Liver (tissue), 9 donors: Measurements from ENCODE around the gene PRKX. TPM values are rescaled to one million over a fixed set of nuclear protein-coding genes. Genes with fewer than 3 reads are reported as not detected.
"Not testable (repeated sequence)": the region's sequence is repeated elsewhere in the genome, so short reads cannot be mapped to it uniquely, and the experiment has no call there.

ENCODE experiments used
- DNase-seq: peaks from one replicate; pipeline ENCODE4 v3.0.0-alpha.2; 2017; ENCODE audit warnings: low spot score
- H3K27ac ChIP-seq, 2 donors: one replicate each; pipeline ENCODE4 v1.7.0; 2013; ENCODE audit warnings: inconsistent platforms in 2 of 2, low read length in 2 of 2, control low read depth in 1 of 2, low read depth in 1 of 2, mild to moderate bottlenecking in 1 of 2
- H3K27me3 ChIP-seq, 4 donors: one replicate each; pipeline versions ENCODE4 v1.6.1 to v1.7.0; 2013; ENCODE audit warnings: low read length in 3 of 4, inconsistent platforms in 1 of 4, mild to moderate bottlenecking in 1 of 4, moderate library complexity in 1 of 4; ENCODE audit not compliant: control insufficient read depth in 4 of 4, insufficient read depth in 4 of 4
- H3K36me3 ChIP-seq, 4 donors: one replicate each; pipeline versions ENCODE4 v1.6.1 to v1.7.0; 2013; ENCODE audit warnings: low read length in 3 of 4, mild to moderate bottlenecking in 3 of 4, low read depth in 1 of 4, moderate library complexity in 1 of 4; ENCODE audit not compliant: control insufficient read depth in 4 of 4, insufficient read depth in 3 of 4
- H3K4me1 ChIP-seq, 4 donors: one replicate each; pipeline versions ENCODE4 v1.6.1 to v1.7.0; 2013; ENCODE audit warnings: low read length in 3 of 4, mild to moderate bottlenecking in 3 of 4, moderate library complexity in 1 of 4; ENCODE audit not compliant: control insufficient read depth in 4 of 4, insufficient read depth in 4 of 4
- H3K4me3 ChIP-seq, 3 donors: one replicate each; pipeline versions ENCODE4 v1.6.1 to v1.7.0; 2013; ENCODE audit warnings: low read length in 3 of 3, control low read depth in 1 of 3, low read depth in 1 of 3, mild to moderate bottlenecking in 1 of 3
- H3K9ac ChIP-seq, 2 donors: one replicate each; pipeline ENCODE4 v1.7.0; 2013; ENCODE audit warnings: low read length in 2 of 2, mild to moderate bottlenecking in 2 of 2, moderate library complexity in 2 of 2, control low read depth in 1 of 2, low read depth in 1 of 2
- H3K9me3 ChIP-seq, 4 donors: one replicate each; pipeline versions ENCODE4 v1.6.1 to v1.7.0; 2013; ENCODE audit warnings: low read length in 3 of 4; ENCODE audit not compliant: control insufficient read depth in 4 of 4
- EGR1 ChIP-seq, 2 donors: IDR thresholded peaks; 2 replicates each; pipeline ENCODE4 v1.6.1; 2016 to 2018; ENCODE audit warnings: antibody characterized with exemption in 2 of 2, low read depth in 2 of 2
- FOXA1 ChIP-seq: IDR thresholded peaks from 2 replicates; pipeline ENCODE4 v1.6.1; 2016; ENCODE audit warnings: antibody characterized with exemption
- FOXA2 ChIP-seq: IDR thresholded peaks from 2 replicates; pipeline ENCODE4 v1.6.1; 2016; ENCODE audit warnings: antibody characterized with exemption
- GABPA ChIP-seq, 2 donors: IDR thresholded peaks in 1 of 2; conservative IDR thresholded peaks in 1 of 2; 2 replicates each; pipeline ENCODE4 v1.6.1; 2016; ENCODE audit warnings: antibody characterized with exemption in 2 of 2, mild to moderate bottlenecking in 1 of 2, moderate library complexity in 1 of 2
- HNF4A ChIP-seq, 2 donors: conservative IDR thresholded peaks; 2 replicates each; pipeline ENCODE4 v1.6.1; 2016; ENCODE audit warnings: antibody characterized with exemption in 2 of 2, mild to moderate bottlenecking in 2 of 2
- HNF4G ChIP-seq: IDR thresholded peaks from 2 replicates; pipeline ENCODE4 v1.6.1; 2016; ENCODE audit warnings: antibody characterized with exemption
- JUND ChIP-seq, 2 donors: IDR thresholded peaks; 2 replicates each; pipeline ENCODE4 v1.6.1; 2016; ENCODE audit warnings: antibody characterized with exemption in 2 of 2
- NR2F2 ChIP-seq: IDR thresholded peaks from 2 replicates; pipeline ENCODE4 v1.6.1; 2016; ENCODE audit warnings: antibody characterized with exemption
- RAD21 ChIP-seq, 2 donors: IDR thresholded peaks; 2 replicates each; pipeline ENCODE4 v1.6.1; 2016; ENCODE audit warnings: antibody characterized with exemption in 2 of 2, mild to moderate bottlenecking in 2 of 2
- REST ChIP-seq: IDR thresholded peaks from 2 replicates; pipeline ENCODE4 v1.6.1; 2016; ENCODE audit warnings: antibody characterized with exemption, mild to moderate bottlenecking
- RXRA ChIP-seq, 2 donors: IDR thresholded peaks; 2 replicates each; pipeline ENCODE4 v1.6.1; 2017 to 2018; ENCODE audit warnings: antibody characterized with exemption in 2 of 2, mild to moderate bottlenecking in 1 of 2
- YY1 ChIP-seq: IDR thresholded peaks from 2 replicates; pipeline ENCODE4 v1.6.1; 2016; ENCODE audit warnings: antibody characterized with exemption, mild to moderate bottlenecking
- ZBTB33 ChIP-seq: IDR thresholded peaks from 2 replicates; pipeline ENCODE4 v1.6.1; 2016; ENCODE audit warnings: antibody characterized with exemption
- WGBS: extraction: QIAGEN DNeasy Blood & Tissue Kit; methylation state at CpG from one replicate; pipeline ENCODE4 v1.1.7; 2013; 5-methylcytosine and 5-hydroxymethylcytosine counted together
- polyA plus RNA-seq, 2 donors: library from polyadenylated mRNA; stranded (reverse) in 1 of 2; unstranded in 1 of 2; fragments of 200-250 nt in 1 of 2; fragments of >200 nt in 1 of 2; fragmentation: Nextera tagmentation in 1 of 2; extraction: Ambion mirVana in 1 of 2; gene quantifications; one replicate each; pipeline versions ENCODE4 v1.2.1 to v1.2.3, GENCODE V29; 2013 to 2015
- total RNA-seq, 2 donors: library from RNA; depleted of rRNA; stranded (reverse); fragments of >200 nt; gene quantifications; one replicate each; pipeline ENCODE4 v1.2.3, GENCODE V29; 2014
- TF ChIP-seq, protein P1 (sequence below): IDR thresholded peaks from 2 replicates; pipeline ENCODE4 v1.6.1; 2016; ENCODE audit warnings: antibody characterized with exemption
- TF ChIP-seq, protein P2 (sequence below): fragments of 150-350 bp; IDR thresholded peaks from 2 replicates; pipeline ENCODE4 v1.5.1; 2017; ENCODE audit warnings: improper control_type of control experiment, low read depth, low read length; ENCODE audit not compliant: missing input control
- TF ChIP-seq, protein P3 (sequence below): IDR thresholded peaks from 2 replicates; pipeline ENCODE4 v1.6.1; 2016; ENCODE audit warnings: antibody characterized with exemption
- donor health status: healthy.
- donor health status: healthy.
- donor health status: healthy.
- donor health status: healthy.
- donor health status: healthy.

The PRKX gene
- total and polyA plus RNA-seq, 4 donors, result 0.63 to 4.0 (median 1.7) TPM

DNA sequence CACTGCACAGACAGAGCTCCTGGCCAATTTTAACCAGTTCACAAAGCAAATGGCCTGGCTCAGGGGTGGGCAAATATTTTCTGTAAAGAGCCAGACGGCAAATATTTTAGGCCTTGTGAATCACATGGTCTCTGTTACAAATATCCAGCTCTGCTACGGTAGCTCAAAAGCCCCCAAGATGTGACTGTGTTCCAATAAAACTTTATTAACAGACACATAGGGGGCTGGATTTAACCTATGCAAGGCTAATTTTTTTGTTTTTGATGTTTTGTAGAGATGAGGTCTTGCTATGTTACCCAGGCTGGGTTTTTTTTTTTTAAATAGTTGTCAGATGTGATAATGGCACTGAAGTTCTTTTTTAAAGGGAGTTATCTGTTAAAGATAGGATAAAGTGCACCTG, 65.4 kb downstream of the PRKX start:
- Histone ChIP-seq H3K9ac (no peak overlapping the region), H3K27me3 (no peaks in the 10 kb centered on the region), H3K9me3 (no peaks in the 10 kb centered on the region), H3K27ac (no peak overlapping the region), H3K4me3 (no peak overlapping the region), H3K4me1 (no peaks in the 10 kb centered on the region), H3K36me3 (no peaks in the 10 kb centered on the region)
- TF ChIP-seq HNF4G (no peak), RAD21 (IDR thresholded peaks at IDR 0.05) (no peak), YY1 (no peak), EGR1 (IDR thresholded peaks at IDR 0.05; ENCODE audit: low read depth in 2 of 2) (no peak), HNF4A (conservative IDR thresholded peaks at IDR 0.05) (no peak), NR2F2 (no peak), JUND (IDR thresholded peaks at IDR 0.05) (no peak), FOXA1 (no peak), FOXA2 (no peak), RXRA (IDR thresholded peaks at IDR 0.05) (no peak)
- TF ChIP-seq, protein P1, sequence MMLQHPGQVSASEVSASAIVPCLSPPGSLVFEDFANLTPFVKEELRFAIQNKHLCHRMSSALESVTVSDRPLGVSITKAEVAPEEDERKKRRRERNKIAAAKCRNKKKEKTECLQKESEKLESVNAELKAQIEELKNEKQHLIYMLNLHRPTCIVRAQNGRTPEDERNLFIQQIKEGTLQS, result no peak
- TF ChIP-seq, protein P2, sequence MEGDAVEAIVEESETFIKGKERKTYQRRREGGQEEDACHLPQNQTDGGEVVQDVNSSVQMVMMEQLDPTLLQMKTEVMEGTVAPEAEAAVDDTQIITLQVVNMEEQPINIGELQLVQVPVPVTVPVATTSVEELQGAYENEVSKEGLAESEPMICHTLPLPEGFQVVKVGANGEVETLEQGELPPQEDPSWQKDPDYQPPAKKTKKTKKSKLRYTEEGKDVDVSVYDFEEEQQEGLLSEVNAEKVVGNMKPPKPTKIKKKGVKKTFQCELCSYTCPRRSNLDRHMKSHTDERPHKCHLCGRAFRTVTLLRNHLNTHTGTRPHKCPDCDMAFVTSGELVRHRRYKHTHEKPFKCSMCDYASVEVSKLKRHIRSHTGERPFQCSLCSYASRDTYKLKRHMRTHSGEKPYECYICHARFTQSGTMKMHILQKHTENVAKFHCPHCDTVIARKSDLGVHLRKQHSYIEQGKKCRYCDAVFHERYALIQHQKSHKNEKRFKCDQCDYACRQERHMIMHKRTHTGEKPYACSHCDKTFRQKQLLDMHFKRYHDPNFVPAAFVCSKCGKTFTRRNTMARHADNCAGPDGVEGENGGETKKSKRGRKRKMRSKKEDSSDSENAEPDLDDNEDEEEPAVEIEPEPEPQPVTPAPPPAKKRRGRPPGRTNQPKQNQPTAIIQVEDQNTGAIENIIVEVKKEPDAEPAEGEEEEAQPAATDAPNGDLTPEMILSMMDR, result no peak
- TF ChIP-seq, protein P3, sequence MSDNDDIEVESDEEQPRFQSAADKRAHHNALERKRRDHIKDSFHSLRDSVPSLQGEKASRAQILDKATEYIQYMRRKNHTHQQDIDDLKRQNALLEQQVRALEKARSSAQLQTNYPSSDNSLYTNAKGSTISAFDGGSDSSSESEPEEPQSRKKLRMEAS, result no peak
- no peak for DNase-seq
- 100% methylated on average over 2 of the region's 2 CpGs for WGBS

GRCh38 chrX:3639858-3640631, 73.4 kb downstream of the PRKX start:
- not testable (repeated sequence) for H3K9ac ChIP-seq, DNase-seq, H3K36me3 ChIP-seq, H3K9me3 ChIP-seq, H3K27me3 ChIP-seq, H3K4me1 ChIP-seq, H3K4me3 ChIP-seq, H3K27ac ChIP-seq
- WGBS, result 69% methylated on average over 23 of the region's 23 CpGs

DNA sequence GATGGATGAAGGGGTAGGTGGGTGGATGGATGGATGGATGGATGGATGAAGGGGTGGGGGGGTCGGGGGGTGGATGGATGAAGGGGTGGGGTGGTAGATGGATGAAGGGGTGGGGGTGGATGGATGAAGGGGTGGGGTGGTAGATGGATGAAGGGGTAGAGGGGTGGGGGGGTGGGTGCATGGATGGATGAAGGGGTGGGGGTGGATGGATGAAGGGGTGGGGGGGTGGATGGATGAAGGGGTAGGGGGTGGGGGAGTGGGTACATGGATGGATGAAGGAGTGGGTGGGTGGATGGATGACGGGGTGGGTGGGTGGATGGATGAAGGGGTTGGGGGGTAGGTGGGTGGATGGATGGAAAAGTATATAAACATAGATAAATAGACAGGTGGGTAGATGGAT, 74.2 kb downstream of the PRKX start:
- H3K27ac ChIP-seq, result no peak overlapping the region
- no peak for DNase-seq
- WGBS, result 60% methylated on average over 2 of the region's 2 CpGs
- TF ChIP-seq FOXA2 (no peak), ZBTB33 (no peak), NR2F2 (no peak), FOXA1 (no peak), REST (no peak), RAD21 (IDR thresholded peaks at IDR 0.05) (no peak), YY1 (no peak), GABPA (IDR thresholded peaks at IDR 0.05 in 1 of 2, conservative IDR thresholded peaks at IDR 0.05 in 1 of 2) (no peak), HNF4A (conservative IDR thresholded peaks at IDR 0.05) (no peak), HNF4G (no peak), JUND (IDR thresholded peaks at IDR 0.05) (no peak)
- TF ChIP-seq, protein P3, result no peak
- TF ChIP-seq, protein P2, result no peak

More for the DNA sequence above, 74.2 kb downstream of the PRKX start:
- Histone ChIP-seq H3K4me3 (no peak overlapping the region), H3K4me1 (no peaks in the 10 kb centered on the region), H3K27me3 (no peaks in the 10 kb centered on the region), H3K9ac (no peak overlapping the region), H3K36me3 (no peaks in the 10 kb centered on the region), H3K9me3 (no peaks in the 10 kb centered on the region)
